ENCODE data around the gene ANAPC16. TPM values are rescaled to one million over a fixed set of nuclear protein-coding genes. Genes with fewer than 3 reads are reported as not detected.

ANAPC16 gene
- 64.0 TPM for polyA plus RNA-seq (2013, experiment 1 of 2)
- polyA plus RNA-seq (2013, experiment 2 of 2) = 65.5 TPM

DNA sequence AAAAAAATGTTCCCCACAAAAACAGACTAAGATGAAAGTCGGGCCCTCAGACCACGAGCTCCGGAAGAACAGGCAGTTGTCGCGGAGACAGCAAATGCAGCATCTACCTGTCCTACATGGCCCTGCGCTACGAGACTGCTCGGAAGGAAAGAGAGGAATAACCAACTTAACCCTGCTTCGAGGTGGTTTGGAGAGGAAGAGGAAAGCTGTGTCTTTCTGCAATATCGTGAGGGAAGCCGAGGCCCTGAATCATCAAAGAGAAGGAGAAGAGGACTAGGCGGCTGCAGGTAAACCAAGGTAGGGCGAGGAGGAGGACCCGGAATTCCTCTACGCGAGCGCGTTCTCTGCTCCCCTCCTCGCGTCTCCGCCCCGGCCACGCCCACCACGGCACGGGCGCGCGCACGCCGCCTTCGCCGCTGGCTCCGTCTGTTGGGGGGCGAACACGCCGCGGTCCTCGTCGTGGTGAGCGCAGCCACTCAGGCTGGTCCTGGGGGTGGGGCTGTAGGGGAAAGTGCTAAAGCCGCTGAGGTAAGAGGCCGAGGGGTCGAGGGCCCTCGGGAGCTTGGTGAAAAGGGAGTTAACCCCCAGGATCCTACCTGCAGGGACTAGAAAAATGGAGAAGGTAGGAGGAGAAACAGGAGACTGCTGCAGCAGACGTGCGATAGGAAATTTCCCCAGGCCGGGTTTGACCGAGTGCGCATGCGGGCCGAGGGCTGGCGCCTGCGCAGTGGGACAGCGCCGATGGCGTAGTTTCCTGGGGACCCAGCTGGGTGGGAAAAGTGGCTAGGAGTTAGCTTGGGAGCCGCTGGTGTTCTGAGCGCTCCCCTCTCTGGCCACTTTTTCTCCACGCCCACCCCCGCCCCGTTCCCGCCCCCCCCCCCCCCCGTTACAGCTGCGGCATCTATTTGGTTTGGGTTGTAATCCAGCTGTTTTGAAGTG is at the start of gene ANAPC16, which contains the start of gene ASCC1:
Gene ANAPC16 (plus strand): TSS at position 402 of the 939 bp plus-strand sequence. CDS start 7,903 bp downstream, outside the sequence.
Gene ASCC1 (minus strand): TSS at position 666 of the 939 bp plus-strand sequence. CDS start 2,978 bp downstream, outside the sequence.
- 1 to 4% methylated on average over 41 to 42 of the region's 64 CpGs for WGBS, 2 experiments (ENCODE audit: insufficient coverage in 2 of 2)
- Histone ChIP-seq H3K9me3 (ENCODE audit: control insufficient read depth, low read length) (no peaks in the 10 kb centered on the region), H3K4me1 (ENCODE audit: control insufficient read depth, insufficient read depth, low read length, poor library complexity, severe bottlenecking) (peaks cover 6% of the 10 kb centered on the region), H3K27ac (ENCODE audit: low read depth, low read length, severe bottlenecking) (peak within 1 kb of the TSS; percentile 97), H3K4me3 (ENCODE audit: extremely low read depth, insufficient read depth, low read length, poor library complexity, severe bottlenecking) (peak within 1 kb of the TSS; percentile 71), H3K36me3 (ENCODE audit: control insufficient read depth, insufficient read depth, low read length) (peaks cover 20% of the 10 kb centered on the region)

DNA sequence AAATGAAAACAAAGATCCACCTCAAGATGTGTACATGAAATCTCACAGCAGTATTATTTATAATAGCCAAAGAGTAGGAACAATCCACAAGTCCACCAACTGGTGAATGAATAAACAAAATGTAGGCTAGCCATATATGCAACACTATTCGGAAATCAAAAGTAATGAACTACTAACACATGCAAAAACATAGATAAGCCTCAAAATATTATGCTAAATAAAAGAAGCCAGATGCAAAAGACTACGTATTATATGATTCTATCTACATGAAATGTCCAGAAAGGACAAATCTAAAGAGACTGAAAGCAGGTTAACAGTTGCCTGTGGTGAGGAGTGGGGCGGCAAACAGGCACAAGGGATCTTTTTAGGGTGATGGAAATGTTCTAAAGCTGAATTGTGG is 48.7 kb upstream of the ANAPC16 start:
- 71 to 100% methylated on average over 1 of the region's 3 CpGs for WGBS, 2 experiments (ENCODE audit: insufficient coverage in 2 of 2)
- Histone ChIP-seq H3K4me3 (ENCODE audit: extremely low read depth, insufficient read depth, low read length, poor library complexity, severe bottlenecking) (no peak overlapping the region), H3K36me3 (ENCODE audit: control insufficient read depth, insufficient read depth, low read length) (no peaks in the 10 kb centered on the region), H3K9me3 (ENCODE audit: control insufficient read depth, low read length) (no peaks in the 10 kb centered on the region), H3K27ac (ENCODE audit: low read depth, low read length, severe bottlenecking) (no peak overlapping the region), H3K4me1 (ENCODE audit: control insufficient read depth, insufficient read depth, low read length, poor library complexity, severe bottlenecking) (peaks cover 13% of the 10 kb centered on the region)

DNA sequence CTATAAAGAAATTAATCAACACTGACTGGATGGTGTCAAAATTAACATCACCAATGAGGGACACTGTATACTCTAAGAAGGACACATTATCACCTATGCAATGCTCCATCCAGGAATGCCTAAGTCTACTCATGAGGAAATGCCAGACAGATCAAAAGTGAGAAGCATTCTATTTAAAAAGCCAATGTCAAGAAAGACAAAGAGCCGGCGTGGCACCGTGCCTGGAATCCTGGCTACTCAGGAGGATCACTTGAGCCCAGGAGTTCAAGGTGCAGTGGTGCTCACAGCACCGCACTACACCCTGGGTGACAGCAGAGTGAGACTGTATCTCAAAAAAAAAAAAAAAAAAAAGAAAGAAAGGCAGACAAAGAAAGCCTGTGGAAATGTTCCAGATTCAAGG is 45.5 kb upstream of the ANAPC16 start:
- Histone ChIP-seq H3K4me1 (ENCODE audit: control insufficient read depth, insufficient read depth, low read length, poor library complexity, severe bottlenecking) (peaks cover 24% of the 10 kb centered on the region), H3K36me3 (ENCODE audit: control insufficient read depth, insufficient read depth, low read length) (no peaks in the 10 kb centered on the region), H3K9me3 (ENCODE audit: control insufficient read depth, low read length) (no peaks in the 10 kb centered on the region), H3K27ac (ENCODE audit: low read depth, low read length, severe bottlenecking) (no peak overlapping the region), H3K4me3 (ENCODE audit: extremely low read depth, insufficient read depth, low read length, poor library complexity, severe bottlenecking) (no peak overlapping the region)
- WGBS, 2 experiments (ENCODE audit: insufficient coverage in 2 of 2) = 96 to 100% methylated on average over 3 of the region's 4 CpGs

DNA sequence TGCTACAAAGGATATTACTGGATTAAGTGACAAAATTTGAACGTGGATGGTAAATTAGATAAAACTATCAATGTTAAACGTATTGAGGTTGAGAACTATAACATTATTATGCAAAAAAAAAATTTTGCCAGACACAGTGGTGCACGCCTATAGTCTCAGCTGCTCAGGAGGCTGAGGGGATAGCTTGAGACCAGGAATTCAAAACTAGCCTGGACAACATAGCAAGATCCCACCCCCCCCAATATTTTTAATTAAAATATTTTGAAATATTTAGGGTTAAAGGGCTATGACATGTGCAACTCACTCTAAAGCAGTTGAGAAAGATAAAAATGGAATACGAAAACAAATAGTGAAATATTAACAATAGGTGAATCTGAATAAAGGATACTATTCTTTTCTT is 45.1 kb upstream of the ANAPC16 start:
- Histone ChIP-seq H3K9me3 (ENCODE audit: control insufficient read depth, low read length) (no peaks in the 10 kb centered on the region), H3K4me3 (ENCODE audit: extremely low read depth, insufficient read depth, low read length, poor library complexity, severe bottlenecking) (no peak overlapping the region), H3K4me1 (ENCODE audit: control insufficient read depth, insufficient read depth, low read length, poor library complexity, severe bottlenecking) (peaks cover 24% of the 10 kb centered on the region), H3K27ac (ENCODE audit: low read depth, low read length, severe bottlenecking) (no peak overlapping the region), H3K36me3 (ENCODE audit: control insufficient read depth, insufficient read depth, low read length) (no peaks in the 10 kb centered on the region)
- no CpG with 5 or more reads among the region's 4 CpGs for WGBS, 2 experiments (ENCODE audit: insufficient coverage in 2 of 2)

DNA sequence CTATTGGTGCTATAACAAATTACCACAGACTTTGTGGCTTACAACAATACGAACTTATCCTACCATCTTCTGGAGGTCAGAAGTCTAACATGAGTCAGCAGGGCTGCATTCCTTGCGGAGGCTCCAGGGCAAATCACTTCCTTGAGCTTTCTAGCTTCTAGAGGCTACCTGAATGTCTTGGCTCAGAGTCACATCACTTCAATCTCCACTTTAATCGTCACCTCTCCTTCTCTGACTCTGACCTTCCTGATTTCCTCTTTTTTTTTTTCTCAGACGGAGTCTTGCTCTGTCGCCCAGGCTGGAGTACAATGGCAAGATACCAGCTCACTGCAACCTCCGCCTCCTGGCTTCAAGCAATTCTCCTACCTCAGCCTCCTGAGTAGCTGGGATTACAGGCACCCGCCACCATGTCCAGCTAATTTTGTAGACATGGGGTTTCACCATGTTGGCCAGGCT is 44.6 kb upstream of the ANAPC16 start:
- WGBS, 2 experiments (ENCODE audit: insufficient coverage in 2 of 2) = 87% methylated on average over 5 to 7 of the region's 7 CpGs
- Histone ChIP-seq H3K4me1 (ENCODE audit: control insufficient read depth, insufficient read depth, low read length, poor library complexity, severe bottlenecking) (peaks cover 24% of the 10 kb centered on the region), H3K36me3 (ENCODE audit: control insufficient read depth, insufficient read depth, low read length) (no peaks in the 10 kb centered on the region), H3K4me3 (ENCODE audit: extremely low read depth, insufficient read depth, low read length, poor library complexity, severe bottlenecking) (no peak overlapping the region), H3K9me3 (ENCODE audit: control insufficient read depth, low read length) (no peaks in the 10 kb centered on the region), H3K27ac (ENCODE audit: low read depth, low read length, severe bottlenecking) (peak overlapping the region; percentile 1)

DNA sequence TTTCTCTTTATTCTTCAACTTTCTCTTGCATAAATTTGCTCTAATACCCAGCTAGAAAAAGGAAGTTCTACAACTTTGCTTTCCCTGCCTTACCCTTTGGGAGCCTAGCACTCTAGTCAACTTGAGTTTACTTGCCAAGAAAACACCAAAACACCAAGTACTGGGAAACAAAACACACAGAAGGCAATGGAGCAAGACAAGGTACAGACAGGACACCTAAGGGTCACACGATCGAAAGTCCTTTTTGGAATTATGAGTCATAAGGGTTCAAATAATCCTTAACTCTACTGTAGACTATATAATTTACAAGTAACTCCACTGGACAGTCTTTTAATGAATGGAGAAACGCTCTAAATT is 42.6 kb upstream of the ANAPC16 start:
- no peaks in the 10 kb centered on the region for H3K36me3 ChIP-seq (ENCODE audit: control insufficient read depth, insufficient read depth, low read length)
- H3K4me1 ChIP-seq (ENCODE audit: control insufficient read depth, insufficient read depth, low read length, poor library complexity, severe bottlenecking) = peaks cover 24% of the 10 kb centered on the region
- WGBS, 2 experiments (ENCODE audit: insufficient coverage in 2 of 2) = 100% methylated on average over 1 of the region's 3 CpGs; no CpG with 5 or more reads in 1 of the 2 experiments
- H3K27ac ChIP-seq (ENCODE audit: low read depth, low read length, severe bottlenecking) = no peak overlapping the region
- no peak overlapping the region for H3K4me3 ChIP-seq (ENCODE audit: extremely low read depth, insufficient read depth, low read length, poor library complexity, severe bottlenecking)
- no peaks in the 10 kb centered on the region for H3K9me3 ChIP-seq (ENCODE audit: control insufficient read depth, low read length)

DNA sequence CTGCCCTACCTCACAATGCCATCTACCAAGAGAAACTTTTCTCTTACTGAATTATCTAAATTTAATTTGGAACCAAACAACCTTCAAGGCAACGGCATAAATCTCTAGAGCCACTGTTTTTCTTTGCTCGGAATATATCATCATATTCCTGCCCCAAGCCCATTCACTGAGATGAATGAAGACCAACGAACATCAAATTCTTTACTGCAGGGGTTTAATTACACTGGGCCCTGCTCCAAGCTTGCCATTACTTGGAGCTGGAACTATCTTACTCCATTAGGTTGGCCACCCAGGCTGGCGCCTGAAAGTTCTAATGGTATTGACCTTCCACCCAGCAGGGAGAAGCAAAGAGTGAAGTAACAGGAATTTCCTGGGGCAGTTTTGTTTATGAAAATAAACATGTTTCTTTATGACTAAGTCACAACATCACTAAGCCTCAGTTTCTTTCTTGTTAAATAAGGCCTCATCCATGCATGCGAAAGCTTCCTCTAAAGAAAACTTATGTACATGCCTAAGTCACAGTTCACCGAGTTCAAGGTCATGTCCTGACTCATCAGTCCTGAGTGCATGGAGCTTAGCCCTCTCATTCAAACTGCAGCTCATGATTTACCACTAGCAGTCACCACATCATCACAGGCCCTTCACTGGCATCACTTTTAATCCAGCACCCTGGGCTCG is 42.1 kb upstream of the ANAPC16 start:
- H3K27ac ChIP-seq (ENCODE audit: low read depth, low read length, severe bottlenecking) = no peak overlapping the region
- H3K4me1 ChIP-seq (ENCODE audit: control insufficient read depth, insufficient read depth, low read length, poor library complexity, severe bottlenecking) = peaks cover 24% of the 10 kb centered on the region
- no peaks in the 10 kb centered on the region for H3K36me3 ChIP-seq (ENCODE audit: control insufficient read depth, insufficient read depth, low read length)
- H3K4me3 ChIP-seq (ENCODE audit: extremely low read depth, insufficient read depth, low read length, poor library complexity, severe bottlenecking) = no peak overlapping the region
- no peaks in the 10 kb centered on the region for H3K9me3 ChIP-seq (ENCODE audit: control insufficient read depth, low read length)
- WGBS, 2 experiments (ENCODE audit: insufficient coverage in 2 of 2) = 92 to 100% methylated on average over 5 to 6 of the region's 7 CpGs

DNA sequence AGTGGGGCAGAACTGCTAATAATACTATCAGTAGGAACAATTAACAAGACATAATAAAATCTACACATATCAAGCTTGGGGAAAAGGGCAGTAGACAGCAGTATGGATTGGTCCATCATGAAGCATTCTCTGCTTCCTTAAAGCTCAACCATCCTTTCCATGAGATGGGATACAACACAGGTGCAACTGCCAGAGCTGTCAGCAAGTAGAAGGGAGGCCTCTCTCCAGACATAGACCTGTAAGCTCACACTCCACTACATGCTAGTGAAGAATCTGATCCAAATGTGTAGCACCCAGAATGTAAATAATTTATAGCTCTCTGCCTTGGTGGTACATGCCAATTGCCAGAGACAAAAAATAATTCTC is 41.5 kb upstream of the ANAPC16 start:
- peaks cover 4% of the 10 kb centered on the region for H3K36me3 ChIP-seq (ENCODE audit: control insufficient read depth, insufficient read depth, low read length)
- no peak overlapping the region for H3K27ac ChIP-seq (ENCODE audit: low read depth, low read length, severe bottlenecking)
- no peak overlapping the region for H3K4me3 ChIP-seq (ENCODE audit: extremely low read depth, insufficient read depth, low read length, poor library complexity, severe bottlenecking)
- peaks cover 24% of the 10 kb centered on the region for H3K4me1 ChIP-seq (ENCODE audit: control insufficient read depth, insufficient read depth, low read length, poor library complexity, severe bottlenecking)
- no peaks in the 10 kb centered on the region for H3K9me3 ChIP-seq (ENCODE audit: control insufficient read depth, low read length)

DNA sequence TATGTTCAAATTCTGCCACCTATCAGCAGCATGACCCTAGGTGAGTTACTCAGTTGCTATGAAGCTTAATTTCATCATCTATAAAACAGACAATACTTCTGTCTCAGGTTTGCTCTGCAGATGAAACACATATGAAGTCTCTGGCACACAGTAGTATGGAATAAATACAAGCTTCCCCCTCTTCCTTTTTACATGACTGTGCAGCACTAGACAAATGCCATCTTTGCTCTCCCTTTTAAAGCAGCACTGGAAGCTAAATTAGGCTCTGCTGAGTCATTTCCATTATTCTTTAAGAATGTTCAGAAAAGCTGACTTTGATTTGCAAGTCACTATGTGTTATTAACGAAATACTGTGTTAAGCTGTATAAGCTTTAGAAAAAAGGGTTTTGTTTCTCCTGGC is 40.7 kb upstream of the ANAPC16 start:
- H3K27ac ChIP-seq (ENCODE audit: low read depth, low read length, severe bottlenecking) = no peak overlapping the region
- H3K9me3 ChIP-seq (ENCODE audit: control insufficient read depth, low read length) = no peaks in the 10 kb centered on the region
- peaks cover 24% of the 10 kb centered on the region for H3K4me1 ChIP-seq (ENCODE audit: control insufficient read depth, insufficient read depth, low read length, poor library complexity, severe bottlenecking)
- WGBS, 2 experiments (ENCODE audit: insufficient coverage in 2 of 2) = no CpG with 5 or more reads among the region's 1 CpG
- no peak overlapping the region for H3K4me3 ChIP-seq (ENCODE audit: extremely low read depth, insufficient read depth, low read length, poor library complexity, severe bottlenecking)
- H3K36me3 ChIP-seq (ENCODE audit: control insufficient read depth, insufficient read depth, low read length) = peaks cover 6% of the 10 kb centered on the region

DNA sequence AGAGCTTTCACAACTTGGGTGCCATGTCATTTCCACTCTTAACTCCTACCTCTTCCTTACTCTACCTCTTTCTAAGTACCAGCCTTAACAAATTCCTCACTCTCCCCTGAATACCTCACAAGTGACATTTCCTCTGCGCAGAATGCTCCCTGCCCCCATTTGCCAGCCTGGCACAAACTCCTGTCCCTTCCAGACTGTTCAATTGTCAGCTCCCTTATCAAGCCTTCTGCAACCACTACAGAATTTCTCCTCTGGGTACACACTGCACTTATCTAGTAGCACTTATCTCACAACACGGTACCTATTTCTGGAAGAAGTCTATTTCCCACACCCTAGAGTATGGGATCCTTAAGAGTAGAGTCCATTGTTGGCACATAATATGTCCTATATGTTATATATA is 39.1 kb upstream of the ANAPC16 start:
- peaks cover 10% of the 10 kb centered on the region for H3K36me3 ChIP-seq (ENCODE audit: control insufficient read depth, insufficient read depth, low read length)
- H3K9me3 ChIP-seq (ENCODE audit: control insufficient read depth, low read length) = no peaks in the 10 kb centered on the region
- no peak overlapping the region for H3K4me3 ChIP-seq (ENCODE audit: extremely low read depth, insufficient read depth, low read length, poor library complexity, severe bottlenecking)
- WGBS, 2 experiments (ENCODE audit: insufficient coverage in 2 of 2) = 90 to 100% methylated on average over 1 of the region's 2 CpGs
- no peak overlapping the region for H3K27ac ChIP-seq (ENCODE audit: low read depth, low read length, severe bottlenecking)
- peaks cover 12% of the 10 kb centered on the region for H3K4me1 ChIP-seq (ENCODE audit: control insufficient read depth, insufficient read depth, low read length, poor library complexity, severe bottlenecking)

Measured in mesodermal cell (in vitro differentiated cells).